H9 (cell line): Measurements from ENCODE around the gene SH3GL1. TPM values are rescaled to one million over a fixed set of nuclear protein-coding genes. Genes with fewer than 3 reads are reported as not detected.
A peak's percentile ranks its signal among the peaks of the same experiment; 100 is the strongest.

Experiments
- DNase-seq: peaks from one replicate; pipeline ENCODE4 v3.0.0-alpha.2; 2017
- H2AFZ ChIP-seq: one replicate; pipeline ENCODE4 v1.6.1; 2013; ENCODE audit warnings: mild to moderate bottlenecking, low read length, control low read depth, moderate library complexity
- H2AK5ac ChIP-seq: 2 replicates; pipeline ENCODE4 v1.6.1; 2013; ENCODE audit warnings: low read length, control low read depth, mixed read lengths; ENCODE audit not compliant: insufficient read length
- H2BK120ac ChIP-seq: one replicate; pipeline ENCODE4 v1.6.1; 2013; ENCODE audit warnings: low read depth, mild to moderate bottlenecking, low read length, control low read depth, inconsistent platforms; ENCODE audit not compliant: poor library complexity, severe bottlenecking
- H2BK12ac ChIP-seq: 2 replicates; pipeline ENCODE4 v1.6.1; 2013; ENCODE audit warnings: low read length, control low read depth, mixed read lengths, low read depth; ENCODE audit not compliant: insufficient read length
- H2BK15ac ChIP-seq: 2 replicates; pipeline ENCODE4 v1.6.1; 2013; ENCODE audit warnings: low read depth, low read length, control low read depth
- H2BK20ac ChIP-seq: one replicate; pipeline ENCODE4 v1.6.1; 2013; ENCODE audit warnings: low read depth, mild to moderate bottlenecking, low read length, control low read depth, inconsistent platforms; ENCODE audit not compliant: poor library complexity, severe bottlenecking
- H2BK5ac ChIP-seq: 2 replicates; pipeline ENCODE4 v1.6.1; 2013; ENCODE audit warnings: low read length, control low read depth, mixed read lengths; ENCODE audit not compliant: insufficient read length
- H3K14ac ChIP-seq: 2 replicates; pipeline ENCODE4 v1.6.1; 2013; ENCODE audit warnings: low read length, control low read depth; ENCODE audit not compliant: insufficient read depth
- H3K18ac ChIP-seq: 2 replicates; pipeline ENCODE4 v1.6.1; 2013; ENCODE audit warnings: low read depth, mild to moderate bottlenecking, mixed read lengths, low read length, control low read depth; ENCODE audit not compliant: insufficient read length
- H3K23ac ChIP-seq: 2 replicates; pipeline ENCODE4 v1.6.1; 2013; ENCODE audit warnings: low read length, control low read depth, mixed read lengths, low read depth; ENCODE audit not compliant: insufficient read length
- H3K23me2 ChIP-seq: 2 replicates; pipeline ENCODE4 v1.6.1; 2013; ENCODE audit warnings: low read depth, mild to moderate bottlenecking, mixed read lengths, low read length, control low read depth; ENCODE audit not compliant: insufficient read length, poor library complexity, severe bottlenecking
- H3K27ac ChIP-seq: 2 replicates; pipeline ENCODE4 v1.5.1; 2013; ENCODE audit warnings: low read length, control low read depth, mixed read lengths, low read depth; ENCODE audit not compliant: insufficient read length
- H3K27me3 ChIP-seq: 2 replicates; pipeline ENCODE4 v1.6.1; 2013; ENCODE audit warnings: low read length, control low read depth, inconsistent platforms; ENCODE audit not compliant: insufficient read depth
- H3K4ac ChIP-seq: 2 replicates; pipeline ENCODE4 v1.6.1; 2013; ENCODE audit warnings: low read depth, mild to moderate bottlenecking, control low read depth, inconsistent platforms, low read length, moderate library complexity
- H3K4me1 ChIP-seq: 2 replicates; pipeline ENCODE4 v1.6.1; 2013; ENCODE audit warnings: low read length, control low read depth, inconsistent platforms; ENCODE audit not compliant: insufficient read depth
- H3K4me2 ChIP-seq: 2 replicates; pipeline ENCODE4 v1.6.1; 2013; ENCODE audit warnings: low read length, control low read depth, mixed read lengths; ENCODE audit not compliant: insufficient read length, insufficient read depth
- H3K56ac ChIP-seq: 2 replicates; pipeline ENCODE4 v1.6.1; 2013; ENCODE audit warnings: low read depth, mild to moderate bottlenecking, mixed read lengths, low read length, control low read depth; ENCODE audit not compliant: insufficient read length
- H3K79me1 ChIP-seq: 2 replicates; pipeline ENCODE4 v1.6.1; 2013; ENCODE audit warnings: low read depth, mild to moderate bottlenecking, moderate library complexity, low read length, control low read depth, inconsistent platforms; ENCODE audit not compliant: insufficient read depth, poor library complexity, severe bottlenecking
- H3K79me2 ChIP-seq: 2 replicates; pipeline ENCODE4 v1.6.1; 2013; ENCODE audit warnings: low read length, control low read depth, inconsistent platforms; ENCODE audit not compliant: insufficient read depth
- H3K9ac ChIP-seq: 2 replicates; pipeline ENCODE4 v1.6.1; 2013; ENCODE audit warnings: low read length, control low read depth, mixed read lengths; ENCODE audit not compliant: insufficient read length; ENCODE audit errors: extremely low read depth
- H3K9me3 ChIP-seq: one replicate; pipeline ENCODE4 v1.6.1; 2013; ENCODE audit warnings: low read depth, low read length, inconsistent platforms; ENCODE audit not compliant: control insufficient read depth
- H3T11ph ChIP-seq: one replicate; pipeline ENCODE4 v1.6.1; 2013; ENCODE audit warnings: mild to moderate bottlenecking, low read length, control low read depth, inconsistent platforms
- H4K20me1 ChIP-seq: one replicate; pipeline ENCODE4 v1.6.1; 2013; ENCODE audit not compliant: control insufficient read depth, insufficient read length, insufficient read depth
- H4K5ac ChIP-seq: 2 replicates; pipeline ENCODE4 v1.6.1; 2013; ENCODE audit warnings: low read depth, mild to moderate bottlenecking, mixed read lengths, low read length, control low read depth; ENCODE audit not compliant: insufficient read length
- H4K8ac ChIP-seq: replicated peaks from 2 replicates; pipeline ENCODE4 v1.6.1; 2013; ENCODE audit warnings: low read length, control low read depth, mixed read lengths, low read depth; ENCODE audit not compliant: insufficient read length
- H4K91ac ChIP-seq: 2 replicates; pipeline ENCODE4 v1.6.1; 2013; ENCODE audit warnings: low read depth, mild to moderate bottlenecking, moderate library complexity, mixed read lengths, low read length, control low read depth; ENCODE audit not compliant: insufficient read length
- H3K27ac Mint-ChIP-seq, 3 experiments: 2 replicates in 2 of 3; 3 replicates in 1 of 3; pipeline ENCODE4 v1.8.0; 2020 to 2021; ENCODE audit warnings: mixed read lengths in 3 of 3, mild to moderate bottlenecking in 1 of 3, moderate library complexity in 1 of 3
- H3K27me3 Mint-ChIP-seq: 2 replicates; pipeline ENCODE4 v1.8.0; 2021; ENCODE audit warnings: low read depth, mild to moderate bottlenecking, moderate library complexity, mixed read lengths
- H3K36me3 Mint-ChIP-seq, 3 experiments: 2 replicates in 2 of 3; 3 replicates in 1 of 3; pipeline ENCODE4 v1.8.0; 2020 to 2021; ENCODE audit warnings: low read depth in 3 of 3, mixed read lengths in 3 of 3; ENCODE audit not compliant: insufficient read depth in 1 of 3
- H3K4me1 Mint-ChIP-seq, 2 experiments: 2 replicates each; pipeline ENCODE4 v1.8.0; 2020; ENCODE audit warnings: mixed read lengths in 2 of 2
- H3K4me3 Mint-ChIP-seq, 2 experiments: 2 replicates in 1 of 2; 3 replicates in 1 of 2; pipeline ENCODE4 v1.8.0; 2020 to 2021; ENCODE audit warnings: mild to moderate bottlenecking in 2 of 2, mixed read lengths in 2 of 2, moderate library complexity in 1 of 2
- H3K9me3 Mint-ChIP-seq, 2 experiments: 2 replicates in 1 of 2; 3 replicates in 1 of 2; pipeline ENCODE4 v1.8.0; 2020; ENCODE audit warnings: mild to moderate bottlenecking in 2 of 2, mixed read lengths in 2 of 2, moderate library complexity in 1 of 2
- CTCF ChIP-seq: fragments of 200-600 bp; sonication (generic); conservative IDR thresholded peaks from 3 replicates; pipeline ENCODE4 v1.8.0; 2021; ENCODE audit warnings: antibody characterized with exemption, mild to moderate bottlenecking
- WGBS: extraction: QIAGEN DNeasy Blood & Tissue Kit; methylation state at CpG from one replicate; pipeline ENCODE4 v1.1.7; 2013; ENCODE audit warnings: missing lambda C conversion rate, low lambda C conversion rate, mixed read lengths; ENCODE audit not compliant: insufficient read length; ENCODE audit errors: extremely low coverage; 5-methylcytosine and 5-hydroxymethylcytosine counted together
- total RNA-seq: library from RNA; stranded (reverse); gene quantifications from 2 replicates; pipeline ENCODE4 v1.2.1, GENCODE V29; 2021

The SH3GL1 gene
- total RNA-seq, 1 experiment from 2014 or later, result 85.5 TPM

GRCh38 chr19:4448147-4448985, 48.0 kb upstream of the SH3GL1 start:
- Histone ChIP-seq H4K5ac (no peak overlapping the region), H2BK5ac (no peak overlapping the region), H3K4me1 (no peaks in the 10 kb centered on the region), H2AK5ac (no peak overlapping the region), H3K18ac (no peak overlapping the region), H3K9ac (no peak overlapping the region), H2BK15ac (no peak overlapping the region), H3K23me2 (no peaks in the 10 kb centered on the region), H4K8ac (no peak overlapping the region), H3K4me2 (no peak overlapping the region), H3T11ph (no peak overlapping the region), H2BK12ac (no peak overlapping the region), H4K20me1 (no peaks in the 10 kb centered on the region), H3K23ac (no peak overlapping the region), H3K27me3 (no peaks in the 10 kb centered on the region), H2BK20ac (no peak overlapping the region), H3K14ac (no peak overlapping the region), H4K91ac (no peak overlapping the region), H3K27ac (no peak overlapping the region), H3K56ac (no peak overlapping the region), H3K79me2 (no peaks in the 10 kb centered on the region), H3K9me3 (no peaks in the 10 kb centered on the region), H2AFZ (no peak overlapping the region), H3K79me1 (no peaks in the 10 kb centered on the region), H2BK120ac (no peak overlapping the region), H3K4ac (no peak overlapping the region)
- TF ChIP-seq CTCF, result 0 out of 3 replicates have a peak, but pooled peaks have one; percentile 2
- Mint-ChIP-seq H3K27ac (peak overlapping the region in 1 of 3 experiments; percentile 75; a peak in 3 of 7 replicates), H3K9me3 (no peaks in the 10 kb centered on the region), H3K36me3 (peaks cover 15 to 62% (median 39%) of the 10 kb centered on the region in 3 experiments; a peak in 6 of 7 replicates), H3K27me3 (no peaks in the 10 kb centered on the region; the same call in 1 of the 2 replicates), H3K4me3 (no peak overlapping the region), H3K4me1 (no peaks in the 10 kb centered on the region)
- DNase-seq, result no peak
- WGBS, result no CpG with 5 or more reads among the region's 30 CpGs
